ENCODE measurements around the gene ATP6AP1.

- TF ChIP-seq SP2 (IDR thresholded peaks at IDR 0.05; ENCODE audit: extremely low read depth, low read depth, low read length, poor library complexity, severe bottlenecking) (no peak), SPI1 (IDR thresholded peaks at IDR 0.05; ENCODE audit: borderline replicate concordance, low read depth, low read length) (no peak), ZNF639 (CRISPR knock-in tag; conservative IDR thresholded peaks at IDR 0.05 in 1 of 2, IDR thresholded peaks at IDR 0.05 in 1 of 2) (no peak), ATF3 (IDR thresholded peaks at IDR 0.05) (no peak), ATF3 (CRISPR knock-in tag; conservative IDR thresholded peaks at IDR 0.05) (no peak), NFE2 (IDR thresholded peaks at IDR 0.05; ENCODE audit: low read depth) (no peak), CTCF (IDR thresholded peaks at IDR 0.05 in 2 of 3, conservative IDR thresholded peaks at IDR 0.05 in 1 of 3; ENCODE audit: insufficient read depth in 2 of 3, low read depth in 1 of 3, low read length in 3 of 3) (no peak), ZBTB7A (IDR thresholded peaks at IDR 0.05; ENCODE audit: borderline replicate concordance, control insufficient read depth, low read depth, low read length) (no peak), TAF1 (IDR thresholded peaks at IDR 0.05; ENCODE audit: control insufficient read depth, extremely low read depth, insufficient read depth, low read length, severe bottlenecking) (no peak), POLR2A (conservative IDR thresholded peaks at IDR 0.05) (no peak; the same call in none of the 2 replicates)
Measured at GRCh38 chrX:154411981-154412340, 16.5 kb upstream of the ATP6AP1 start.

All from K562 (cell line).